Activated CD8-positive, alpha-beta T cell treated with anti-CD3 and anti-CD28 coated beads for 36 hours (primary cell): ENCODE measurements around the gene TEFM. TPM values are rescaled to one million over a fixed set of nuclear protein-coding genes. Genes with fewer than 3 reads are reported as not detected.
"Not testable (repeated sequence)": the region's sequence is repeated elsewhere in the genome, so short reads cannot be mapped to it uniquely, and the experiment has no call there.

Source experiments
- ATAC-seq: fragments of 200-7000 bp; cut with Tn5 transposase; one replicate; pipeline ENCODE4 v1.10.0; 2021; ENCODE audit warnings: mild to moderate bottlenecking, moderate library complexity
- CTCF ChIA-PET: fragments of 350-600 bp; sonication (Branson Sonifier 250); formaldehyde crosslinking; loops from one replicate; lab custom pipeline; 2021; ENCODE audit warnings: antibody characterized with exemption; lab: Charles Lee
- POLR2A ChIA-PET: fragments of 350-600 bp; sonication (Branson Sonifier 250); formaldehyde crosslinking; loops from one replicate; lab custom pipeline; 2021; ENCODE audit warnings: antibody characterized with exemption; lab: Charles Lee
- DNase-seq: peaks from one replicate; pipeline ENCODE4 v3.0.0-alpha.2; 2020
- H3K27ac Mint-ChIP-seq: one replicate; pipeline ENCODE4 v1.8.0; 2021; ENCODE audit warnings: mild to moderate bottlenecking, mixed read lengths
- H3K27me3 Mint-ChIP-seq: one replicate; pipeline ENCODE4 v1.8.0; 2021; ENCODE audit warnings: mixed read lengths
- H3K36me3 Mint-ChIP-seq: one replicate; pipeline ENCODE4 v1.8.0; 2021; ENCODE audit warnings: low read depth, mixed read lengths
- H3K4me1 Mint-ChIP-seq: one replicate; pipeline ENCODE4 v1.8.0; 2021; ENCODE audit warnings: low read depth, mixed read lengths
- H3K4me3 Mint-ChIP-seq: one replicate; pipeline ENCODE4 v1.8.0; 2021; ENCODE audit warnings: mild to moderate bottlenecking, moderate library complexity, mixed read lengths
- H3K9me3 Mint-ChIP-seq: one replicate; pipeline ENCODE4 v1.8.0; 2021; ENCODE audit warnings: mixed read lengths
- CTCF ChIP-seq: fragments of 200-600 bp; IDR thresholded peaks from one replicate; pipeline ENCODE4 v1.8.0; 2022; ENCODE audit warnings: antibody characterized with exemption, mild to moderate bottlenecking
- intact Hi-C: fragments of 100-400 bp; cut with micrococcal nuclease; formaldehyde crosslinking; loops from one replicate; pipeline ENCODE4 v1.10.0; 2022
- total RNA-seq, 2 experiments: library from RNA; stranded (reverse); gene quantifications; one replicate each; pipeline ENCODE4 v1.2.3, GENCODE V29; 2021

The TEFM gene
- total RNA-seq, 2 experiments from 2014 or later = 9.7 to 12.6 TPM

- no peak for TF ChIP-seq CTCF
- POLR2A ChIA-PET = no interaction called here
These were observed 14.9 kb upstream of the TEFM start for GRCh38 chr17:30920683-30921543.

GRCh38 chr17:30920282-30920681 lies 14.2 kb upstream of the TEFM start:
- intact Hi-C loops = no loop called here
- ChIA-PET POLR2A (no interaction called here), CTCF (no interaction called here)
- ATAC-seq (no peak), DNase-seq (no peak)
- Mint-ChIP-seq H3K36me3 (no peaks in the 10 kb centered on the region), H3K27me3 (peaks cover 33% of the 10 kb centered on the region), H3K27ac (no peak overlapping the region), H3K4me1 (peaks cover 11% of the 10 kb centered on the region), H3K9me3 (no peaks in the 10 kb centered on the region), H3K4me3 (no peak overlapping the region)
- no peak for TF ChIP-seq CTCF

More at GRCh38 chr17:30920683-30921543, 14.9 kb upstream of the TEFM start:
- ATAC-seq (no peak), DNase-seq (no peak)
- Mint-ChIP-seq H3K27ac (no peak overlapping the region), H3K9me3 (no peaks in the 10 kb centered on the region), H3K36me3 (no peaks in the 10 kb centered on the region), H3K4me1 (peaks cover 11% of the 10 kb centered on the region), H3K27me3 (peaks cover 36% of the 10 kb centered on the region), H3K4me3 (peak overlapping the region; percentile 41)
- intact Hi-C loops = no loop called here
- CTCF ChIA-PET = no interaction called here

GRCh38 chr17:30917050-30917449 lies 11.0 kb upstream of the TEFM start:
- no peaks in the 10 kb centered on the region for H3K36me3 Mint-ChIP-seq
- POLR2A ChIA-PET = interaction anchor here (1.4 kb wide), 1 partner anchor 10 kb away, joined by 4 read pairs; no protein-coding TSS in a partner anchor
- H3K9me3 Mint-ChIP-seq = no peaks in the 10 kb centered on the region
- TF ChIP-seq CTCF = no peak
- H3K27ac Mint-ChIP-seq = no peak overlapping the region
- ATAC-seq (no peak), DNase-seq (no peak)
- no peak overlapping the region for H3K4me3 Mint-ChIP-seq
- CTCF ChIA-PET = interaction anchor here (0.9 kb wide), 1 partner anchor 68 kb away, joined by 3 read pairs; no protein-coding TSS in a partner anchor
- intact Hi-C loops = no loop called here
- peaks cover 16% of the 10 kb centered on the region for H3K27me3 Mint-ChIP-seq
- peaks cover 5% of the 10 kb centered on the region for H3K4me1 Mint-ChIP-seq

- TF ChIP-seq CTCF = no peak
- Mint-ChIP-seq H3K36me3 (no peaks in the 10 kb centered on the region), H3K4me3 (no peak overlapping the region), H3K27me3 (peaks cover 9% of the 10 kb centered on the region), H3K4me1 (no peaks in the 10 kb centered on the region), H3K27ac (no peak overlapping the region), H3K9me3 (no peaks in the 10 kb centered on the region)
- intact Hi-C loops = no loop called here
- POLR2A ChIA-PET = no interaction called here
- ATAC-seq (no peak), DNase-seq (no peak)
- CTCF ChIA-PET = no interaction called here
These were observed 10.0 kb upstream of the TEFM start for GRCh38 chr17:30915833-30916611.

- DNase-seq (no peak), ATAC-seq (no peak)
- ChIA-PET CTCF (no interaction called here), POLR2A (no interaction called here)
- H3K36me3 Mint-ChIP-seq = no peaks in the 10 kb centered on the region
- H3K9me3 Mint-ChIP-seq = no peaks in the 10 kb centered on the region
- H3K27ac Mint-ChIP-seq = no peak overlapping the region
- TF ChIP-seq CTCF = no peak
- intact Hi-C loops = no loop called here
- H3K4me1 Mint-ChIP-seq = peaks cover 2% of the 10 kb centered on the region
- no peaks in the 10 kb centered on the region for H3K27me3 Mint-ChIP-seq
- no peak overlapping the region for H3K4me3 Mint-ChIP-seq
These were observed 7.9 kb upstream of the TEFM start for GRCh38 chr17:30913955-30914354.

GRCh38 chr17:30910151-30910550 lies 4.1 kb upstream of the TEFM start:
- H3K4me3 Mint-ChIP-seq, DNase-seq, H3K27ac Mint-ChIP-seq, H3K9me3 Mint-ChIP-seq, H3K27me3 Mint-ChIP-seq, ATAC-seq, H3K36me3 Mint-ChIP-seq, intact Hi-C loops: not testable (repeated sequence)
- H3K4me1 Mint-ChIP-seq = peaks cover 21% of the 10 kb centered on the region
- POLR2A ChIA-PET = interaction anchor here (1.4 to 1.5 kb wide), 2 partner anchors 13 to 16 kb away, joined by 3 to 4 read pairs; no protein-coding TSS in a partner anchor
- CTCF ChIA-PET = interaction anchor here (0.6 kb wide), 1 partner anchor 10 kb away, joined by 3 read pairs; no protein-coding TSS in a partner anchor
